HEK293 (cell line): Measurements from ENCODE around the gene OLFM2.
A peak's percentile ranks its signal among the peaks of the same experiment; 100 is the strongest.

ENCODE experiments used
- CTCF ChIA-PET: fragments of 350-600 bp; formaldehyde crosslinking; extraction: SDS; loops from one replicate; lab custom pipeline; 2021; ENCODE audit warnings: antibody characterized with exemption; lab: Yijun Ruan, JAX
- POLR2A ChIA-PET: fragments of 300-600 bp; formaldehyde crosslinking; extraction: SDS; loops from one replicate; lab custom pipeline; 2020; ENCODE audit warnings: antibody characterized with exemption, inconsistent platforms; lab: Yijun Ruan, JAX
- H3K27ac ChIP-seq: fragments of 200-500 bp; sonication (Bioruptor generic); 2 replicates; pipeline ENCODE4 v1.5.1; 2014; ENCODE audit warnings: low read depth, low read length, control low read depth, inconsistent platforms; ENCODE audit errors: extremely low read depth
- H3K36me3 ChIP-seq, 2 experiments: fragments of 200-500 bp in 1 of 2; sonication (Bioruptor generic) in 1 of 2; 1 replicate in 1 of 2; 2 replicates in 1 of 2; pipeline ENCODE4 v1.5.1; 2014 to 2017; ENCODE audit warnings: inconsistent platforms in 2 of 2, low read length in 2 of 2; ENCODE audit not compliant: control insufficient read depth in 2 of 2, insufficient read depth in 1 of 2
- H3K4me1 ChIP-seq: fragments of 200-500 bp; sonication (Bioruptor generic); 2 replicates; pipeline ENCODE4 v1.5.1; 2014; ENCODE audit warnings: mild to moderate bottlenecking, low read length, inconsistent platforms; ENCODE audit not compliant: control insufficient read depth, insufficient read depth
- H3K4me3 ChIP-seq: 2 replicates; pipeline ENCODE4 v1.5.1; 2011; ENCODE audit warnings: low read depth, mild to moderate bottlenecking, control low read depth, low read length, moderate library complexity
- H3K9me3 ChIP-seq: fragments of 200-500 bp; sonication (Bioruptor generic); 2 replicates; pipeline ENCODE4 v1.5.1; 2014; ENCODE audit warnings: low read depth, low read length, inconsistent platforms; ENCODE audit not compliant: control insufficient read depth, insufficient read depth
- FEZF1 ChIP-seq: fragments of 450-650 bp; formaldehyde crosslinking; IDR thresholded peaks from 2 replicates; pipeline ENCODE4 v1.5.1; 2016; ENCODE audit warnings: missing biosample characterization, missing genetic modification characterization
- GLI2 ChIP-seq: fragments of 450-650 bp; formaldehyde crosslinking; IDR thresholded peaks from 2 replicates; pipeline ENCODE4; 2017; ENCODE audit warnings: missing biosample characterization, missing genetic modification characterization, low read depth, borderline replicate concordance
- GLIS1 ChIP-seq: fragments of 450-650 bp; formaldehyde crosslinking; IDR thresholded peaks from 2 replicates; pipeline ENCODE4 v1.5.1; 2016; ENCODE audit warnings: missing biosample characterization, missing genetic modification characterization
- MEIS1 ChIP-seq: sonication (generic); formaldehyde crosslinking; IDR thresholded peaks from 2 replicates; pipeline ENCODE4 v1.8.1; 2022; ENCODE audit warnings: missing genetic modification reagents, mild to moderate bottlenecking, borderline replicate concordance
- MYNN ChIP-seq: fragments of 450-650 bp; formaldehyde crosslinking; IDR thresholded peaks from 2 replicates; pipeline ENCODE4 v1.5.1; 2016; ENCODE audit warnings: missing biosample characterization, missing genetic modification characterization, borderline replicate concordance
- SP3 ChIP-seq: fragments of 450-650 bp; formaldehyde crosslinking; IDR thresholded peaks from 2 replicates; pipeline ENCODE4 v1.5.1; 2016; ENCODE audit warnings: missing biosample characterization, missing genetic modification characterization
- YY2 ChIP-seq: fragments of 450-650 bp; formaldehyde crosslinking; IDR thresholded peaks from 2 replicates; pipeline ENCODE4 v1.5.1; 2016; ENCODE audit warnings: missing biosample characterization, missing genetic modification characterization
- ZIC2 ChIP-seq: fragments of 450-650 bp; formaldehyde crosslinking; IDR thresholded peaks from 2 replicates; pipeline ENCODE4 v1.5.1; 2016; ENCODE audit warnings: missing biosample characterization, missing genetic modification characterization
- ZNF133 ChIP-seq: fragments of 450-650 bp; formaldehyde crosslinking; IDR thresholded peaks from 2 replicates; pipeline ENCODE4 v1.5.1; 2016; ENCODE audit warnings: missing biosample characterization, missing genetic modification characterization
- ZNF146 ChIP-seq: fragments of 450-650 bp; formaldehyde crosslinking; IDR thresholded peaks from 2 replicates; pipeline ENCODE4 v1.5.1; 2016; ENCODE audit warnings: missing biosample characterization, missing genetic modification characterization
- ZNF202 ChIP-seq: fragments of 450-650 bp; formaldehyde crosslinking; IDR thresholded peaks from 2 replicates; pipeline ENCODE4 v1.5.1; 2016; ENCODE audit warnings: missing biosample characterization, missing genetic modification characterization, borderline replicate concordance
- ZNF394 ChIP-seq: fragments of 450-650 bp; formaldehyde crosslinking; IDR thresholded peaks from 2 replicates; pipeline ENCODE4 v1.5.1; 2016; ENCODE audit warnings: missing biosample characterization, missing genetic modification characterization, mild to moderate bottlenecking, moderate library complexity, borderline replicate concordance
- ZNF549 ChIP-seq: fragments of 450-650 bp; IDR thresholded peaks from 2 replicates; pipeline ENCODE4 v1.5.1; 2018; ENCODE audit warnings: missing biosample characterization, missing genetic modification characterization, mild to moderate bottlenecking, inconsistent platforms, moderate library complexity
- ZNF580 ChIP-seq: fragments of 450-650 bp; formaldehyde crosslinking; IDR thresholded peaks from 2 replicates; pipeline ENCODE4 v1.5.1; 2016; ENCODE audit warnings: missing biosample characterization, missing genetic modification characterization
- ZNF654 ChIP-seq: fragments of 450-650 bp; formaldehyde crosslinking; IDR thresholded peaks from 2 replicates; pipeline ENCODE4 v1.5.1; 2016; ENCODE audit warnings: low read depth, missing biosample characterization, missing genetic modification characterization
- ZNF664 ChIP-seq: fragments of 450-650 bp; formaldehyde crosslinking; IDR thresholded peaks from 2 replicates; pipeline ENCODE4 v1.5.1; 2016; ENCODE audit warnings: missing biosample characterization, missing genetic modification characterization
- ZNF792 ChIP-seq: fragments of 450-650 bp; formaldehyde crosslinking; IDR thresholded peaks from 2 replicates; pipeline ENCODE4 v1.5.1; 2016; ENCODE audit warnings: missing biosample characterization, missing genetic modification characterization
- TF ChIP-seq, protein P1 (sequence below): fragments of 450-650 bp; formaldehyde crosslinking; IDR thresholded peaks from 2 replicates; pipeline ENCODE4 v1.5.1; 2016; ENCODE audit warnings: missing biosample characterization, missing genetic modification characterization
- TF ChIP-seq, protein P2 (sequence below): fragments of 450-650 bp; formaldehyde crosslinking; IDR thresholded peaks from 2 replicates; pipeline ENCODE4 v1.5.0; 2017; ENCODE audit warnings: missing biosample characterization, missing genetic modification characterization, borderline replicate concordance
- TF ChIP-seq, protein P3 (sequence below): fragments of 450-650 bp; formaldehyde crosslinking; IDR thresholded peaks from 2 replicates; pipeline ENCODE4 v1.5.1; 2016; ENCODE audit warnings: missing biosample characterization, missing genetic modification characterization

The OLFM2 gene

GRCh38 chr19:9849791-9850190, 86.5 kb downstream of the OLFM2 start:
- CTCF ChIA-PET: interaction anchor here (0.5 to 0.6 kb wide), 2 partner anchors 25 to 1037 kb away, joined by 3 to 7 read pairs; no protein-coding TSS in a partner anchor
- H3K9me3 ChIP-seq: no peaks in the 10 kb centered on the region
- no peak overlapping the region for H3K27ac ChIP-seq
- POLR2A ChIA-PET: no interaction called here
- TF ChIP-seq, protein P1, sequence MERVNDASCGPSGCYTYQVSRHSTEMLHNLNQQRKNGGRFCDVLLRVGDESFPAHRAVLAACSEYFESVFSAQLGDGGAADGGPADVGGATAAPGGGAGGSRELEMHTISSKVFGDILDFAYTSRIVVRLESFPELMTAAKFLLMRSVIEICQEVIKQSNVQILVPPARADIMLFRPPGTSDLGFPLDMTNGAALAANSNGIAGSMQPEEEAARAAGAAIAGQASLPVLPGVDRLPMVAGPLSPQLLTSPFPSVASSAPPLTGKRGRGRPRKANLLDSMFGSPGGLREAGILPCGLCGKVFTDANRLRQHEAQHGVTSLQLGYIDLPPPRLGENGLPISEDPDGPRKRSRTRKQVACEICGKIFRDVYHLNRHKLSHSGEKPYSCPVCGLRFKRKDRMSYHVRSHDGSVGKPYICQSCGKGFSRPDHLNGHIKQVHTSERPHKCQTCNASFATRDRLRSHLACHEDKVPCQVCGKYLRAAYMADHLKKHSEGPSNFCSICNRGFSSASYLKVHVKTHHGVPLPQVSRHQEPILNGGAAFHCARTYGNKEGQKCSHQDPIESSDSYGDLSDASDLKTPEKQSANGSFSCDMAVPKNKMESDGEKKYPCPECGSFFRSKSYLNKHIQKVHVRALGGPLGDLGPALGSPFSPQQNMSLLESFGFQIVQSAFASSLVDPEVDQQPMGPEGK (tag by site-specific recombination): 0 out of 2 replicates have a peak, but pooled peaks have one; percentile 28
- no peak for TF ChIP-seq FEZF1 (tag by site-specific recombination)
- TF ChIP-seq, all 188 proteins: peak for 1
- Histone ChIP-seq H3K36me3 (peaks cover 0 to 60% of the 10 kb centered on the region in 2 experiments; a peak in 2 of 3 replicates), H3K4me1 (no peaks in the 10 kb centered on the region), H3K4me3 (no peak overlapping the region)

- Histone ChIP-seq H3K9me3 (no peaks in the 10 kb centered on the region), H3K4me1 (no peaks in the 10 kb centered on the region), H3K36me3 (peaks cover 3 to 71% of the 10 kb centered on the region in 2 experiments; a peak in 2 of 3 replicates), H3K27ac (no peak overlapping the region), H3K4me3 (no peak overlapping the region)
- CTCF ChIA-PET: interaction anchor here (0.5 kb wide), 1 partner anchor 300 kb away, joined by 3 read pairs; no protein-coding TSS in a partner anchor
- POLR2A ChIA-PET: no interaction called here
- TF ChIP-seq ZNF202 (no peak), ZIC2 (tag by site-specific recombination) (peak; percentile 63), SP3 (tag by site-specific recombination) (no peak), ZNF394 (no peak), MYNN (no peak), ZNF792 (tag by site-specific recombination) (no peak), ZNF549 (no peak), MEIS1 (CRISPR knock-in tag) (no peak)
These were observed 87.6 kb downstream of the OLFM2 start for GRCh38 chr19:9848762-9849161.

GRCh38 chr19:9848060-9848459, 88.3 kb downstream of the OLFM2 start:
- Histone ChIP-seq H3K36me3 (peaks cover 5 to 78% of the 10 kb centered on the region in 2 experiments; a peak in 2 of 3 replicates), H3K9me3 (no peaks in the 10 kb centered on the region), H3K4me1 (no peaks in the 10 kb centered on the region), H3K4me3 (no peak overlapping the region), H3K27ac (no peak overlapping the region)
- TF ChIP-seq YY2 (tag by site-specific recombination) (no peak), GLI2 (no peak), ZNF146 (tag by site-specific recombination) (no peak), ZNF580 (no peak), ZNF664 (tag by site-specific recombination) (no peak), GLIS1 (tag by site-specific recombination) (0 out of 2 replicates have a peak, but pooled peaks have one; percentile 5), ZNF133 (tag by site-specific recombination) (no peak), ZNF654 (tag by site-specific recombination) (peak; percentile 45)
- TF ChIP-seq, protein P2, sequence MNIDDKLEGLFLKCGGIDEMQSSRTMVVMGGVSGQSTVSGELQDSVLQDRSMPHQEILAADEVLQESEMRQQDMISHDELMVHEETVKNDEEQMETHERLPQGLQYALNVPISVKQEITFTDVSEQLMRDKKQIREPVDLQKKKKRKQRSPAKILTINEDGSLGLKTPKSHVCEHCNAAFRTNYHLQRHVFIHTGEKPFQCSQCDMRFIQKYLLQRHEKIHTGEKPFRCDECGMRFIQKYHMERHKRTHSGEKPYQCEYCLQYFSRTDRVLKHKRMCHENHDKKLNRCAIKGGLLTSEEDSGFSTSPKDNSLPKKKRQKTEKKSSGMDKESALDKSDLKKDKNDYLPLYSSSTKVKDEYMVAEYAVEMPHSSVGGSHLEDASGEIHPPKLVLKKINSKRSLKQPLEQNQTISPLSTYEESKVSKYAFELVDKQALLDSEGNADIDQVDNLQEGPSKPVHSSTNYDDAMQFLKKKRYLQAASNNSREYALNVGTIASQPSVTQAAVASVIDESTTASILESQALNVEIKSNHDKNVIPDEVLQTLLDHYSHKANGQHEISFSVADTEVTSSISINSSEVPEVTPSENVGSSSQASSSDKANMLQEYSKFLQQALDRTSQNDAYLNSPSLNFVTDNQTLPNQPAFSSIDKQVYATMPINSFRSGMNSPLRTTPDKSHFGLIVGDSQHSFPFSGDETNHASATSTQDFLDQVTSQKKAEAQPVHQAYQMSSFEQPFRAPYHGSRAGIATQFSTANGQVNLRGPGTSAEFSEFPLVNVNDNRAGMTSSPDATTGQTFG (tag by site-specific recombination): 0 out of 2 replicates have a peak, but pooled peaks have one; percentile 2
- TF ChIP-seq, protein P3, sequence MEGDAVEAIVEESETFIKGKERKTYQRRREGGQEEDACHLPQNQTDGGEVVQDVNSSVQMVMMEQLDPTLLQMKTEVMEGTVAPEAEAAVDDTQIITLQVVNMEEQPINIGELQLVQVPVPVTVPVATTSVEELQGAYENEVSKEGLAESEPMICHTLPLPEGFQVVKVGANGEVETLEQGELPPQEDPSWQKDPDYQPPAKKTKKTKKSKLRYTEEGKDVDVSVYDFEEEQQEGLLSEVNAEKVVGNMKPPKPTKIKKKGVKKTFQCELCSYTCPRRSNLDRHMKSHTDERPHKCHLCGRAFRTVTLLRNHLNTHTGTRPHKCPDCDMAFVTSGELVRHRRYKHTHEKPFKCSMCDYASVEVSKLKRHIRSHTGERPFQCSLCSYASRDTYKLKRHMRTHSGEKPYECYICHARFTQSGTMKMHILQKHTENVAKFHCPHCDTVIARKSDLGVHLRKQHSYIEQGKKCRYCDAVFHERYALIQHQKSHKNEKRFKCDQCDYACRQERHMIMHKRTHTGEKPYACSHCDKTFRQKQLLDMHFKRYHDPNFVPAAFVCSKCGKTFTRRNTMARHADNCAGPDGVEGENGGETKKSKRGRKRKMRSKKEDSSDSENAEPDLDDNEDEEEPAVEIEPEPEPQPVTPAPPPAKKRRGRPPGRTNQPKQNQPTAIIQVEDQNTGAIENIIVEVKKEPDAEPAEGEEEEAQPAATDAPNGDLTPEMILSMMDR (tag by site-specific recombination): peak; percentile 72
- POLR2A ChIA-PET: no interaction called here
- CTCF ChIA-PET: interaction anchor here (1.1 kb wide), 1 partner anchor 50 kb away, joined by 6 read pairs; no protein-coding TSS in a partner anchor
